ENCODE results near the gene CINP. TPM values are rescaled to one million over a fixed set of nuclear protein-coding genes. Genes with fewer than 3 reads are reported as not detected.
A peak's percentile ranks its signal among the peaks of the same experiment; 100 is the strongest.

Gene CINP
- polyA plus RNA-seq (ENCODE audit: insufficient read length in 3 of 3) = 10 to 100 TPM; 40.8 to 42.8 (median 41.0) TPM

DNA sequence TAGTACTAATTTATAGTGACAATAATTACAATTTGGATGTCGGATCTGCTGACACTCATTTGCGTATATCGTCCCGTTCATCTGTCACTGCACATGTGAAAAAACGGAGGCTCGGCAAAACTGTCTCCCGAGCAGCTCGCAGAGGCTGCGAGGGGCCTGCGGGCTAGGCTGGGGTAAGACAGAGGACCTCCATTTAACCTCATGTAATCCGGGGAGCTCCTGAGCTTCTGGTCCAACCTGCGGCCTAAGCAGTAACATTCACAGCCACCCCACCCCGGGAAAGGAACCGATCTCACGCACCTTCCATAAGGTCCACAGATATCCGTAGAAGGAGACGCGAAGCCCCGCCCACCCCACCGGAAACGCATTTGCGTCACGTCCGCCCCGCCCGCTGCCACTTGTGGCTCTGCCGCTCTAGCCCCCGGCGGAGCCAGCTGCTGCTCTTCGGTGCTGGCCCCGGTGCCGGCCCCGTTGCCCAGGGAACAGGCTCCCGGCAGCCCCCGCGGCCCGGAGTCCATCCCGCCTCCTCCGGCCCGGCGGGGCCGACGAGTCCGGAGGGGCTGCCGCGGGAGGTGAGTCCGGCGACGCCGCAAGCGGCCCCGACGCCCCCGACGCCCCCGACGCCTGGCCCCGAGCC is at the start of gene CINP, which contains the start of gene TECPR2:
Gene CINP (minus strand): TSS at position 346 of the 637 bp plus-strand sequence. CDS start 39 bp downstream, at position 307.
Gene TECPR2 (plus strand): TSS at position 397 of the 637 bp plus-strand sequence. CDS start 13,781 bp downstream, outside the sequence.
- peak; percentile 78 to 91 (median 86) for DNase-seq (ENCODE audit: low read depth in 3 of 3, low spot score in 2 of 3)

DNA sequence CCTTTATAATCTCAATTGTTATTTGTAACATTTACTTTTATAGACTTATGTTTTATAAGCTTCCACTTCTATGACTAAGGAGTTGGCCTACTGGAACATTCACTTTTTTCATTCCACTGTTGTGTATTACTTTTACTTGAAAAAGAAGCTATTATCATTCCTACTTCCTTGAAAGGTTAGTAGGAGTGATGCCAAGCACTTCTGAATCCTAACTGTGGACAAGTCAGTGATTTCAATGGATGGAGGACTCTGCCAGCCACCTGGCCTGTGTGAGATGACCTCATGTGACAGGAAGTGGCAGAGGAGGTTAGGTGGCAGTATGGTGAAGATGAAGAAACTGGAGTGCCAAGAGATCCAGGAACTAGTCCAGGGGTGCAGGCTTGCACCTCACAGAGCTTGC is 46.0 kb upstream of the CINP start:
- DNase-seq (ENCODE audit: low read depth in 3 of 3, low spot score in 2 of 3) = no peak

DNA sequence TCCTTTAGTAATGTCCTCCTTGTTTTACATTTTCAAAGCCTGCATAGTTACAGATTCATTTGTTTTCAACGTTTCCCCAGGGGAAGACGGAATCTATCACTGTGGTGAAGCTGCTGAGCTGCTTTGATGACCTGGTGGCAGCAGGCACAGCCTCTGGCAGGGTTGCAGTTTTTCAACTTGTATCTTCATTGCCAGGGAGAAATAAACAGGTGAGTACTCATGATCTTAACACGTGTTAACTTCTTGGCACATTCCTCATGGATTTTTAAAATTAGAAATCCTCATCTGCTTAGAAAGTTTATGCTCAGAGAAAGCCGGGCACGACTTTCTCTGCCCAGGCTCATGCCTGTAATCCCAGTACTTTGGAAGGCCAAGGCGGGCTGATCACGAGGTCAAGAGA is 44.6 kb upstream of the CINP start:
- no peak for DNase-seq (ENCODE audit: low read depth in 3 of 3, low spot score in 2 of 3)

DNA sequence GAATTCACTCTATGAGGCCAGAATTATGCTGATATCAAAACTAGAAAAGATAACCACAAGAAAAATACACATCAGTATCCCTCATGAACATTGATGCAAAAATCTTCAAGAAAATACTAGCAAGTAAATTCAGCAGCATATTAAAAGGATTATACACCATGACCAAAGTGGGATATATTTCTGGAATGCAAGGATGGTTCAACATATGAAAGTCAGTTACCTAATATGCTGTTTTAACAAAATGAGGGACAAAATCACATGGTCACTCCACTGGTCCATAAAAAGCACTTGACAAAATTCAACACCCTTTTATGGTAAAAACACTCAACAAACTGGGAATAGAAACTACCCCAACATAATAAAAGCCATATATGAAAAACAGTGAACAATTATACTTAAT is 40.3 kb upstream of the CINP start:
- DNase-seq (ENCODE audit: low read depth in 3 of 3, low spot score in 2 of 3) = no peak

DNA sequence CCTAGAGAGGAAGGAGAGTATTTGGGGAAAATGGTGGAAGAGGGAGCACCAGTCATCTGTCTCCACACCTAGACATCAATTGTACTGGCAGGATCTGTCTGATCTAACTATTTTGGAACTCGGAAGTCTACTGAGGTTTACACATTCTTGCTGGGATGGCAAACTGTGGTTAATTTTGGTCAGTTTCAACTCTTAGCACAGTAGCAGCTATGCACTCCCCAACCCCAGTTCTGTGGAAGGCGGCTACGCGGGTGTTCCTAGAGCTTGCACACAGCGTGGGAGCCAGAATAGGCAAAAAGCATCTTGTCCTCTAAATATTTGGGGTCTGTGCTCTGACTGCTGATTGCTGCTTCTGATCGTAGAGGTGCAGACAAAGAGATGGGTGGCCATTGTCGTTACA is 33.8 kb upstream of the CINP start:
- DNase-seq (ENCODE audit: low read depth in 3 of 3, low spot score in 2 of 3) = no peak

- DNase-seq (ENCODE audit: low read depth in 3 of 3, low spot score in 2 of 3) = no peak
Observed at GRCh38 chr14:102394717-102395375, 32.2 kb upstream of the CINP start.

DNA sequence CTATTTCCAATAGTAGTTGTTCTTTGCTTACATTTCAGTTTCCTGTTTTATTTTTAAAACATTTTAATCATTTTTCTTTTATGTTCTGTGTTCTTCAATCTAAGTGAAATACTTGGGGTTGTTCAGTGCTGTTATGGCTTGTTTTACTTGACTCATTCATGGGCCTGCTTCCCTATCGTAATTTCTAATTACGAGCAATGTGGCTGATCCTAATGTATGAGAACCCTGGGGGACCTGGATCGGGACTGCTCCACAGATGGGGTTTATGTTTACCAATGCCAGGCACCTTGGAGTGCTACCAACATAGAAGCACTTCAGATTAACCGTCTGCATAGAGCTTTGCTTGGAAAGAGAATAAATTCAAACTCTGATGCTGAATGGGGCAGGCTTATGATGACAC is 29.8 kb upstream of the CINP start:
- no peak for DNase-seq (ENCODE audit: low read depth in 3 of 3, low spot score in 2 of 3)

GRCh38 chr14:102390064-102390855 is 27.6 kb upstream of the CINP start:
- no peak for DNase-seq (ENCODE audit: low read depth in 3 of 3, low spot score in 2 of 3)

DNA sequence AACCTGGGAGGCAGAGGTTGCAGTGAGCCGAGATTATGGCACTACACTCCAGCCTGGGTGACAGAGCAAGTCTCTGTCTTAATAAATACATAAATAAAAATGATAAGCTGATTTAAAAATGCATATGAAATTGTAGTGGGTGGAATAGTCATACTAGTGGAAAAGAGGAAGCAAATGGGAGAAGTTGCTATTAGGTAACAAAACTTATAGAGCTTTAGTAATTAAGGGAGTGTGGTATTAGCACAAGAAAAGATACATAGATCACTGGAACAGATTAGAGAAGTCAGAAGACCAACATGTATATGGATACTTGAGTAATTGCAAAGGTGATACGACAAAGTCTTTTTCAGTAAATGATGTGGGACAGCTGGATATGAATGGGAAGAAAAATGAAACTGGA is 26.6 kb upstream of the CINP start:
- DNase-seq (ENCODE audit: low read depth in 3 of 3, low spot score in 2 of 3) = no peak

GRCh38 chr14:102387086-102387485 is 24.4 kb upstream of the CINP start:
- DNase-seq (ENCODE audit: low read depth in 3 of 3, low spot score in 2 of 3) = no peak

DNA sequence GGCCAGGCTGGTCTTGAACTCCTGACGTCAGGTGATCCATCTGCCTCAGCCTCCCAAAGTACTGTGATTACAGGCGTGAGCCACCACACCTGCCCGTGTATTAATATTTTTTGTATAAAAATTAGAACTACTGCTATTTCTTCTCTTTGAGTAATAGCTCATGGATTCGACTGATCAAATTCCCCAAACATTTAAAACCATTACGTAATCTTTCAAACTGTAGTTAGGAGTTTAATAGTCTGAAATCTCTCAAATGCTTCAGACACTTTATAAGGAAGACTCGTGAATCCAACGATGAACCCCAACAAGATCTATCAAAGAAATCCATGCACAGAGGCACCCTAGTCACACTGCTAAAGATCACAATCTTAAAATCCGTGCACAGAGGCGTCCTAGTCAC is 16.1 kb upstream of the CINP start:
- DNase-seq (ENCODE audit: low read depth in 3 of 3, low spot score in 2 of 3) = no peak

GRCh38 chr14:102377696-102378095 is 15.0 kb upstream of the CINP start:
- no peak for DNase-seq (ENCODE audit: low read depth in 3 of 3, low spot score in 2 of 3)

GRCh38 chr14:102375119-102375518 is 12.4 kb upstream of the CINP start:
- no peak for DNase-seq (ENCODE audit: low read depth in 3 of 3, low spot score in 2 of 3)

DNA sequence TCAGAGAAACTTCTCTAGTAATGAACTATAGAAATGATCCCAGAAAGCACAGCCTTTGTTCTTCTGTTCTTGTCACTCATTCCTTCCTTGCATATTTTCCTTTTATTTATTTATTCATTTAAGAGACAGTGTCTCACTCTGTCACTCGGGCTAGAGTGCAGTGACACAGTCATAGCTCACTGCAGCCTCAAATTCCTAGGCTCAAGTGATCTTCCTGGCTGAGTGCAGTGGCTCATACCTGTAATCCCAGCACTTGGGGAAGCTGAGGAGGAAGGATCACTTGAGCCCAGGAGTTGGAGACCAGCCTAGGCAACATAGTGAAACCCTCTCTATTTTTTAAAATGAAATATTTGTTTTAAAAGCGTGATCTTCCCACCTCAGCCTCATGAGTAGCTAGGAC is 11.6 kb upstream of the CINP start:
- DNase-seq (ENCODE audit: low read depth in 3 of 3, low spot score in 2 of 3) = no peak

DNA sequence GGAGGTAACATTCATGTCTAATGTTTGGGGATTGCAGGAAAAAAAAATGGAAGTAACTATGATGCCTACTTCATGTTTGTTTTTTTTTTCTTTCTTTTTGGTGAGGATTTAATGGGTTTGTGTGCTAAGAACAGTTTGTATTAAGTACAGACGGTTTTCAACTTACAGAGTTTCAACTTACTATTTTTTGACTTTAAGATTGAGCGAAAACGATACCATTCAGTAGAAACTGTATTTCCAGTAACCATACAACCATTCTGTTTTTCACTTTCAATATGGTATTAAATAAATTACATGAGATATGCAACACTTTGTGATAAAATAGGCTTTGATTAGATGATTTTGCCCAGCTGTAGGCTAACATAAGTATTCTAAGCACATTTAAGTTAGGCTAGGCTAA is 10.4 kb upstream of the CINP start:
- DNase-seq (ENCODE audit: low read depth in 3 of 3, low spot score in 2 of 3) = no peak

GRCh38 chr14:102371361-102371760 is 8.7 kb upstream of the CINP start:
- no peak for DNase-seq (ENCODE audit: low read depth in 3 of 3, low spot score in 2 of 3)

DNA sequence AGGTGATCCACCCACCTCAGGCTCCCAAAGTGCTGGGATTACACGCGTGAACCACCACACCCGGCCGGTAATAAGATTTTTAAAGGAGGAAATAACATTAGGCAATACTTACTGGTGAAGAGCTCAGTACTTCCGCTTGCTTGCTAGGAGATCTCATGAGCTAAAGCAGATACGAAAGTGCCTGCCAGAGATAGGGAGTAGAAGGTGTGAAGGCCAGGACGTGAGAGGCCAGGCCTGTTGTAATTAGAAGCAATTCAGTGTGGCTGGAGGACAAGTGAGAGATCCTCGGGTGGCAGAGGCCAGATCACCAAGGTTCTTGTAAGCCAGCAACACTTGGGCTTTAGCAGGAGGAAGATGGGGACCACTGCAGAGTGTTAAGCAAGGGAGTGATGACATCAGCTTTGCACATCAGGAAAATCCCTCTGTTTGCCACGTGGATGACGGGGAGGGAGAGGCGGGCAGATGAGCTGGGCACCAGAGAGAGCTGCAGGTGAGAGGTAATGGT is 7.7 kb upstream of the CINP start:
- DNase-seq (ENCODE audit: low read depth in 3 of 3, low spot score in 2 of 3) = no peak

- peak in 1 of 3 donors; percentile 10 for DNase-seq (ENCODE audit: low read depth in 3 of 3, low spot score in 2 of 3)
Observed at GRCh38 chr14:102363182-102363943, 673 bp upstream of the CINP start.

DNA sequence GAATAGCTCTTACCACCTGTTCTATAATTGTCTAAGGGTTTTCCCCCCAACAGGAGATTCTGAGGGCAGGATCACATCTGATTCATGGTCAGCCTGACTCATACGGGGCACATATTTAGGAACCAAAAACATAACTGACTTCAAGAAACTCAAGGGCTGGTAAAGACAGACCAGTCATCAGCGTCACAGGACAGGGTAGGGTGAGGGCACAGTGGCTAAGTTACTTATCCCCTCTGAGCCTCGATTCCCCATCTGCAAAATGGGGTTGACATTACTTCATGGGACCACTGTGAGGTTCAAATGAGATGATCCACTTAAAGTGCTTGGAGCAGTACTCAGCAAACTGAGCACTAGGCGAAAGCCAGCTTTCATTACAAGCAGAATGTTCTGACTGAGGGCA is 606 bp downstream of the CINP start:
- no peak for DNase-seq (ENCODE audit: low read depth in 3 of 3, low spot score in 2 of 3)

- no peak for DNase-seq (ENCODE audit: low read depth in 3 of 3, low spot score in 2 of 3)
Observed at GRCh38 chr14:102360388-102360787, 2.3 kb downstream of the CINP start.

DNA sequence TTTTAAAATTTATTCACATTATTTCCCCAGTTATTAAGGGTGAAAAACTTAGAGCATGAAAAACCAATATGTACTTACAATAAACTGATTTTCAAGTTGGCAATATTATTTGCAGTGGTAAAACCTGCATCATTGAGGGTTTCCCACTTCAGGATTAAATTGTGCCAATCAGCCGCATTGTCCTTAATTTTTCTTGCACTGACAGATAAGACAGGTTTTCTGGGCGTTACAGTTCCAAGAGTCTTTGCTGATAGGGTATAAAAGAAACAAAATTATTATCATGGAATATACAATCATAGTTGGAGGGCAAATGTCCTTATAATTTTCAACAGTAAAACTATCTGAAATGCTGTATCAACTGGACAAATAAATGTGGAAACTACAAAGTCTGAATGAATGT is 3.3 kb downstream of the CINP start:
- no peak for DNase-seq (ENCODE audit: low read depth in 3 of 3, low spot score in 2 of 3)
